Sciatic nerve (tissue), 2 donors: ENCODE measurements around the gene UBL7. TPM values are rescaled to one million over a fixed set of nuclear protein-coding genes. Genes with fewer than 3 reads are reported as not detected.
A peak's percentile ranks its signal among the peaks of the same experiment; 100 is the strongest.

ENCODE experiments used
- ATAC-seq: fragments of 200-7000 bp; cut with Tn5 transposase; one replicate; pipeline ENCODE4 v1.9.1; 2020; ENCODE audit warnings: mild to moderate bottlenecking, moderate library complexity
- DNase-seq: peaks from one replicate; pipeline ENCODE4 v3.0.0-alpha.2; 2020; ENCODE audit warnings: low spot score
- intact Hi-C: fragments of 100-400 bp; cut with DNase I; formaldehyde crosslinking; loops from one replicate; pipeline ENCODE4 v1.14.2; 2022
- microRNA-seq: library from miRNA; unstranded; fragments of <30 nt; microRNA quantifications from one replicate; pipeline ENCODE4 v1.2.0, GENCODE V29; 2020
- total RNA-seq: library from RNA; stranded (reverse); fragmentation: NEBNext Ultra II Directional; extraction: Animal tissue kit (Norgen Biotek cat#: 25700); gene quantifications from one replicate; pipeline ENCODE4 v1.2.1, GENCODE V29; 2021
- donor health status: DM: no; HTN: no; CAD: no.
- donor health status: DM: no; HTN: no; CAD: no.

The UBL7 gene
- total RNA-seq, 1 donor from 2014 or later: 32.0 TPM

DNA sequence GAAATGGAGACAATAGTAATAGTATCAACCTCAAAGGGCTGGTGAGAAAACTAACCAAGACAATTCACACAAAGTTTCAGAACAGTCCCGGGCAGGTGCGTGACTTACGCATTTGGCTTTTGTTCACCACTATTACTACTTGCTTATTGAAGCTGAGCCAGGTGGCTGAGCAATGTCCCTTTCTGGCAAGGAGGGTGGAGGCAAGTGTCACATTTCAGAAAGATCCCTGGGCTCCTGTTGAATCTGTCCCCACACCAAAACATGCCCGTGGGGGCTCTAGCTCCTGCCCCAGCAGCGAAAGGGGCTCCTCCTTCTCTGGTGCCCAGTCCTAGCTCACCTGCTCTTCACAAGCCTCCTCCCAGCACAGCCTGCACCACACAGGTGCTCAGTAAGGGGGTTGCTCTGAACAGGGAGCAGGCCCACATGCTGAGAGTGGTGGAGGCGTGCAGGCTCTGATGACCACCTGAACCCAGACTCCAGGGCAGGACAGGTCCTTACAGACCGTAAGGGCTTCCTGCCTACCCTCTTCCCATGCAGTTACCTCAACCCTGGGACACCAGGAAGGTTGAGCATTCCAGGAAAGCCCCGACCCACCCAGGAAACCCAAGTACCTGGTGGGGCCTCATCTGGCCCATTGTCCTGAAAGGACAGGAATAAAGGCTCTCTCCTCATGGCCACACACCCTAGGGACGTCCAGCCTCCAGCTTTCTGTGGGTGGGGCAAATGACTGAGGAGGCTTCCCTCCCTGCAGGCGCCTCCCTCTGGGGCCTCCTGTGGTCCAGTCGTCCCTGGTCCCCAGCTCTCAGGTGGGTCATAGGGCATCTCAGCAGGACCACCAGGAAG lies 59.8 kb downstream of the UBL7 start:
- intact Hi-C loops: no loop called here
- ATAC-seq (no peak), DNase-seq (no peak)

DNA sequence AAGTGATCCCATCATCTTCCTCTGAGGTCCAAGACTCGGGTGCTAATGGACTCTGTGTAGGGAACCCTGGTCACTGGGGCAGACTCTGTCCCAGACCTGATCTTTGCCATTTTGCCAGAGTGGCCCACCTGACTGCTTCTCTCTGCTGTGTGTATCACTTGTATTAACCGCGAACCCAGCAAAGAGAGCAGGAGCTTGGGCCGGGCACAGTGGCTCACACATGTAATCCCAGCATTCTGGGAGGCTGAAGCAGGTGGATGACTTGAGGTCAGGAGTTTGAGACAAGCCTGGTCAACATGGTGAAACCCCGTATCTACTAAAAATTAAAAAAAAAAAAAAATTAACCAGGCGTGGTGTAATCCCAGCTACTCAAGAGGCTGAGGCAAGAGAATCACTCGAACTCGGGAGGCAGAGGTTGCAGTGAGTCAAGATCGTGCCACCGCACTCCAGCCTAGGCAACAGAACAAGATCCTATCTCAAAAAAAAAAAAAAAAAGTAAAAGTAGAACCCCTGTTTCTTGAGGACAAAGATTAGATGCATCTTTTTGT lies 60.6 kb downstream of the UBL7 start:
- DNase-seq: no peak
- ATAC-seq: no peak
- intact Hi-C loops: no loop called here

DNA sequence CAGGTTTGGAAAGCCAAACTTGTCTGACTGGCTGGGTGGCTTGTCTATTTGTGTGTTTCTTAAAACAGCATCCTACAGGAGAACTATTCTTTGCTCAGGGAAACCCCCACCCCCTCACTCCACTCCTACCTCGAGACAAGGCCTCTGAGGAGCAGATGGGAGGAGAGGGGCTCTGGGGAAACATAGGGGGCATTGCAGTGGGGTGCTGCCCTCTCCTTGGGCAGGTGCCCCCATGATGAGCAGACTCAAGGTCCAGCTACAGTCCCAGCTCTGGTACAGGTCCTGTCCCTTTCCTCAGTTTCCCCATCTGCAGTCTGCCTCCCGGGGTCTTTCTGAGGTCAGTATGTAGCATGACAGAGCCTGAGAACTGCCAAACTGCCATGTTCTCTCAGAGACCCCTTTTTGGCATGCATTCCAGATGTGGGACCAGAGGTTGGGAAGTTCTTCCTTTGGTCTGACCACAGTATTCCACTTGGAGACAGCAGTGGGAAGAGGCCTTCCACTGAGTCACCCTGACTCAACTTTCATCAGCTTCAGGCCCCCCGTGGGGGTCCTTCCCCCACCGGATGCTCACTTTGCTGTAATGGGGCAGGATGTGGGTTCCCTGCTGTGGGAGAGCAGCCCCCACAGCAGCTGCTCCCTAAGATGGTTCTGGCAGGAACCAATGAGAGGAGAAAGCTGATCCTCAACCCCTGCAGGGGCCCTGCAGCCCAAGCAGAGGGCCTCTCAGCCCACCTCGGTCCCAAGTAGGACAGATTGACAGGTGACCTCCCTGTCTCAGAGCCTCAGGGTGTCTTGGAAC lies 61.2 kb downstream of the UBL7 start:
- no peak for DNase-seq
- intact Hi-C loops: no loop called here
- ATAC-seq: no peak

DNA sequence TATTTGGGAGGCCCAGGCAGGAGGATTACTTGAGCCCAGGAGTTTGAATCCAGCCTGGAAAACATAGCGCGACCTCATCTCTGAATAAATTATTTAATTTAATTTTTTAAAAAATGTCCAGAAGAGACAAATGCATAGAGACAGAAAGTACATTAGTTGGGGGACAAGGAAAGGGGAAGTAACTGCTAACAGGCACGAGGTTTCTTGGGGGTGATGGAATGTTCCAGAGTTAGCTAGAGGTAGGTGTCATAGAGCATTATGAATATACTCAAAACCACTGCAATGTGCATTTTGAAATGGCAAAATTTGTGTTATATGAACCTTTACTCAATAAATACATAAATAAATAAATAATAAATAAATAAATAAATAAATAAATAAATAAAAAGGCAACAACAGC lies 61.9 kb downstream of the UBL7 start:
- no peak for DNase-seq
- intact Hi-C loops: no loop called here
- no peak for ATAC-seq

DNA sequence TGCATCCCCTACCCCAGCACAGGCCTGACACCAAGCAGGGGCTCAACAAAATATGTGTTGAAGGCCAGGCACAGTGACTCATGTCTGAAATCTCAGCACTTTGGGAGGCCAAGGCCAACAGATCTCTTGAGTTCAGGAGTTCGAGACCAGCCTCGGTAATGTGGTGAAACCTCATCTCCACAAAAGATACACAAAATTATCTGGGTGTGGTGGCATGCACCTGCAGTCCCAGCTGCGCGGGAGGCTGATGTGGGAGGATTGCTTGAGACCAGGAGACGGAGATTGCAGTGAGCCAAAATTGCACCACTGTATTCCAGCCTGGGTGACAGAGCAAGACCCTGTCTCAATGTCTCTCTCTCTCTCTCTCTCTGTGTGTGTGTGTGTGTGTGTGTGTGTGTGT lies 62.8 kb downstream of the UBL7 start:
- no peak for DNase-seq
- intact Hi-C loops: no loop called here
- ATAC-seq: no peak

DNA sequence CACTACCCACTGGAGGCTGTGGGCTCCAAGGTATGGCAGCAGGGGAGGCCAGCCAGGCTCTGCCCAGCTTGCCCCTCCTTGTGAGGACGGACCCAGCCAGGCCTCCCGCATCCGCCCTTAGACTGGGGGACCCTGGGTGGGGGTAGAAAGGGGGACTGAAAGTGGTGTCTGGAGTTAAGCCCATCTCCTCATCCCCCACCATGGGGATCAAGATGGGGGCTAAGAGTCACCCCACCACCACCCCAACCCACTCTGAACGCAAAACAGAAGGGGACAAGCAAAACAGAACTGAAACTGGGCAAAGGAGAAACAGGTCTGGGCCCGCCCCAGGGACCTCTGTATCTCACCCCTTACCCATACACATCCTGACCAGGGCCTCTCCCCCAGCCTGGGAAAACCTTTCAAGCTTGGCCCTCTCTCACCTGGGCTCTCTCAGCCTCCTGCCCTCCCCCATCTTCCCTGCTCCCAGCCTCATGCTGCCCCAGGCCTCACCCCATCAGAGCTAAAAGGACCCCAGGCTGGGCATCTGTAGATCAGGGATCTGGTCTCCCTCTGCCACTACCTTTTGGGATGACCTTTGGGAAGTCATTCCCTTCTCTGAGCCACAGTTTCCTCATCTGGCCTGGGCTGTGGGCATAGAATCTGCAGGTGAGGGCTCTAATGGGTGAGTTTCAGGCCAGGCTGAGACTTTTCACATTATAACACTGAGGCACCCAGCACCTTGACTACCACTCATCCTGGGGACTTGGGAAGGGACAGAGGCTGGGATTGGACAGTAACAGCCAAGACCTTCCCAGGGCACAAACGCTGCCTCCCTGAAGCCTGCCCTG lies 63.5 kb downstream of the UBL7 start:
- ATAC-seq: peak; percentile 7
- DNase-seq: no peak
- intact Hi-C loops: no loop called here

DNA sequence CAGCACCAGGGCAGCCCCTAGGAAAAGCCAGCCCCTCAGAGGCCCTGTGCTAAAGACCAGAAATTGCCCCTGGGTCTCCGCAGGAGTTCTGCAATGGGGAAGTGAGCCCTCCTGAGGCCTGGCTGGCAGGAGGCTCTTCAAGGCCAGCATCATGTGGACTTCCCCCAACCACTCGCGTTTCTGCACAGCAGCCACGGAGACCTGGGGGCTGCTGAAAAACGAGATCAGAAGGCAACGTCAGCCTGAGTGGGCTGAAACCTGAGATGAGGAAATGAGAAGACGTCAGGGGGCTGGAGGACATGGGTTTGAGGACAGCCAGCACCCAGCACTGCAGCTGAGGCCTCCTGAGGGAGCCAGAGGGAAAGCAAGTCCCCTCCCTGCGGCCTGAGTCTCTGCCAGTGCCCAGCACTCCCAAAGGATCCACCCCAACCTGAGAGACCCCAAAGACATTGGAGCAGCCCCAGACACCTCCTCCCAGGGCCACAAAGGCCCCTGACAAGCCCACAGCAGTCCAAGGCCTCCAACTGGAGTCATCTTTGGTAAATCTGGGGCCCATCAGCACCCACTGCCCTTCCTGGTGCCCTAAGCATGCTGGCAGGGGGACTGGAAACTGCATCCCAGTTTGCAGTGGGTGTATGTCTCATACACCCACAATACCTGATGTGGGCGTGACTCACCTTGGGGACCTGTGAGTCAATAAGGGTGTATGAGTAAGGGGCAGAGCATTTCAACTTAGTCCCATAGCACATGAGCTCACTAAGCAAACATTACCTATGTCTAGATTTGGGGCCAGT lies 64.3 kb downstream of the UBL7 start:
- DNase-seq: no peak
- no peak for ATAC-seq
- intact Hi-C loops: no loop called here

DNA sequence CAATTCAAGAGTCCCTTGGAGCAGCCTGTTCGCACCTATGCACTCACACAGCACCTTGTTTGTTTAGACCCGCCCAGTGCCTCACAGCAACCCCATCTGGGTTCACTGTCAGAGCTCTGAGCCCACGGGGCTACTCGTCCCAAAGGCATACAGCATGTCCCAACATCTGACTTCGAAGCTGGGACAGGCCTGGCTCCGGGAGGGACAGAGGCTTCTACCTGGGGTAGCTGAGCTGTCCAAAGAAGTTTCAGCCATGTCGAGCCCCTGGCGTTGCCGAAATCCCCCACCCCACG lies 64.9 kb downstream of the UBL7 start:
- intact Hi-C loops: no loop called here
- ATAC-seq: no peak
- DNase-seq: no peak

Small RNAs within 50 kb of the gene (microRNA-seq; reads per million reads assigned to microRNA genes)
- gene MIR6881: not detected

Other genes with a start within 250 kb of the UBL7 start
- not detected for gene CCDC33, start 224.8 kb downstream of the UBL7 start, total RNA-seq
- gene CYP11A1, start 93.5 kb downstream of the UBL7 start, total RNA-seq: 4.3 TPM
- 30.9 TPM for gene SEMA7A, start 27.2 kb downstream of the UBL7 start, total RNA-seq
- 5.5 TPM for gene ARID3B, start 80.1 kb upstream of the UBL7 start, total RNA-seq
- gene CLK3, start 154.7 kb upstream of the UBL7 start, total RNA-seq: 81.7 TPM
- gene EDC3, start 234.9 kb upstream of the UBL7 start, total RNA-seq: 32.5 TPM